DND-41 (cell line): ENCODE results near the gene COX5B.

Experiments
- ATAC-seq: fragments of 200-7000 bp; cut with Tn5 transposase; 3 replicates; pipeline ENCODE4 v1.9.1; 2021; ENCODE audit warnings: low read depth; ENCODE audit not compliant: insufficient read depth
- DNase-seq: peaks from one replicate; pipeline ENCODE4 v3.0.0-alpha.2; 2020
- H2AFZ ChIP-seq: 2 replicates; pipeline ENCODE4 v1.6.0; 2012; ENCODE audit warnings: low read depth, low read length
- H3K27ac ChIP-seq: 2 replicates; pipeline ENCODE4 v1.5.1; 2012; ENCODE audit warnings: low read length, inconsistent platforms
- H3K27me3 ChIP-seq: fragments of 200-600 bp; sonication (generic); 2 replicates; pipeline ENCODE4 v1.6.0; 2012; ENCODE audit warnings: low read length, mild to moderate bottlenecking, inconsistent platforms; ENCODE audit not compliant: insufficient read depth, poor library complexity
- H3K36me3 ChIP-seq: 2 replicates; pipeline ENCODE4 v1.5.1; 2012; ENCODE audit warnings: low read length, inconsistent platforms; ENCODE audit not compliant: insufficient read depth
- H3K4me1 ChIP-seq: 2 replicates; pipeline ENCODE4 v1.5.1; 2012; ENCODE audit warnings: mild to moderate bottlenecking, low read length; ENCODE audit not compliant: insufficient read depth
- H3K4me2 ChIP-seq: 2 replicates; pipeline ENCODE4 v1.6.0; 2012; ENCODE audit warnings: mild to moderate bottlenecking, moderate library complexity, low read length, inconsistent platforms; ENCODE audit not compliant: insufficient read depth
- H3K4me3 ChIP-seq, 2 experiments: fragments of 200-600 bp in 1 of 2; shearing (Covaris generic) in 1 of 2; 2 replicates each; pipeline ENCODE4 v1.5.1; 2012 to 2016; ENCODE audit warnings: inconsistent platforms in 2 of 2, low read length in 2 of 2, mild to moderate bottlenecking in 2 of 2, low read depth in 1 of 2, moderate library complexity in 1 of 2
- H3K79me2 ChIP-seq: 2 replicates; pipeline ENCODE4 v1.6.0; 2012; ENCODE audit warnings: low read length, inconsistent platforms; ENCODE audit not compliant: insufficient read depth
- H3K9ac ChIP-seq: 2 replicates; pipeline ENCODE4 v1.6.0; 2012; ENCODE audit warnings: low read depth, mild to moderate bottlenecking, inconsistent platforms, low read length, moderate library complexity
- H3K9me3 ChIP-seq: 2 replicates; pipeline ENCODE4 v1.5.1; 2012; ENCODE audit warnings: low read length, moderate library complexity, mild to moderate bottlenecking, inconsistent platforms; ENCODE audit not compliant: insufficient read depth, severe bottlenecking
- H4K20me1 ChIP-seq: 2 replicates; pipeline ENCODE4 v1.6.0; 2012; ENCODE audit warnings: low read length; ENCODE audit not compliant: insufficient read depth
- CTCF ChIP-seq: IDR thresholded peaks from 2 replicates; pipeline ENCODE4 v1.5.1; 2012; ENCODE audit warnings: borderline replicate concordance, low read length, moderate library complexity, mild to moderate bottlenecking; ENCODE audit not compliant: poor library complexity, severe bottlenecking; ENCODE audit errors: extremely low read depth
- EZH2 ChIP-seq: IDR thresholded peaks from 3 replicates; pipeline ENCODE4 v1.6.1; 2012; ENCODE audit warnings: borderline replicate concordance, low read depth, mild to moderate bottlenecking, moderate library complexity, low read length, inconsistent platforms; ENCODE audit not compliant: severe bottlenecking

Gene COX5B

GRCh38 chr2:97644023-97644717, 1.7 kb upstream of the COX5B start:
- TF ChIP-seq CTCF (no peak), EZH2 (no peak)
- Histone ChIP-seq H3K4me2 (peak overlapping the region; percentile 85; the same call in 1 of the 2 replicates), H3K9me3 (no peaks in the 10 kb centered on the region), H3K79me2 (peaks cover 23% of the 10 kb centered on the region), H3K4me3 (no peak overlapping the region), H2AFZ (peak overlapping the region; percentile 88; the same call in 1 of the 2 replicates), H3K27me3 (no peaks in the 10 kb centered on the region), H4K20me1 (peaks cover 4% of the 10 kb centered on the region; the same call in 1 of the 2 replicates), H3K36me3 (peaks cover 24% of the 10 kb centered on the region), H3K4me1 (peaks cover 27% of the 10 kb centered on the region), H3K9ac (no peak overlapping the region), H3K27ac (no peak overlapping the region)
- no peak for ATAC-seq
- DNase-seq: no peak

DNA sequence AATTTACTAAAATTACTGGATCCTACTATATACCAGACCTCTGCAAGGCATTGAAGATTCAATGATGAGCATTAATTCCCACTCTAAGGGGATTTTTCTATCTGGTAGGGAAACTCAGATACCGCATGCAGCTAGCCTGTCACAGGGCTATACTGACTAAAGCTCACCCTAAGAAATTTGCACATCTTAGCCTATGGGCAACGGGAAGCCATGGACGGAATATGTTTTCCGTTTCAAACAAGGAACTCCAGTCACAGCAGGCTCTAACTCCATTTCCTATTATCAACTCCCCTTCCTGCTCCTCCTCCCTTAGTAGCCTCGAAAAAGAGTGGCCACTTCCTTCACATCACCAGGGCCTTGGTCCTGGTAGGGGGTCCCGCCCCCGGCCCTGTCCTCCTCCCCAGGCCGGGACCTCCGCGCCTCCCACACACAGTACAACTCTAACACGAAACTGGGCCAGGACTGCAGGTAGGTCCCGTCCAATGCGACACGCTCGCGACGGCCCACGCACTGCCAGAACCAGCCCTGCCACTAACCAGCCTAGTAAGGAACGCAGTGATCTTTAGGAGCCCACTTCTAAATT, 659 bp upstream of the COX5B start:
- H3K9ac ChIP-seq: peak overlapping the region; percentile 89
- H4K20me1 ChIP-seq: peaks cover 4% of the 10 kb centered on the region; the same call in 1 of the 2 replicates
- peak overlapping the region; percentile 88 for H2AFZ ChIP-seq
- peak overlapping the region; percentile 85 for H3K4me2 ChIP-seq
- peak overlapping the region; percentile 77 for H3K27ac ChIP-seq
- H3K9me3 ChIP-seq: no peaks in the 10 kb centered on the region
- no peaks in the 10 kb centered on the region for H3K27me3 ChIP-seq
- DNase-seq: no peak
- peaks cover 23% of the 10 kb centered on the region for H3K79me2 ChIP-seq
- TF ChIP-seq EZH2 (no peak), CTCF (no peak)
- H3K4me1 ChIP-seq: peaks cover 27% of the 10 kb centered on the region
- peak overlapping the region; percentile 21 to 83; a peak in 3 of 4 replicates for H3K4me3 ChIP-seq
- peaks cover 32% of the 10 kb centered on the region for H3K36me3 ChIP-seq
- peak; percentile 44; the same call in 2 of the 3 replicates for ATAC-seq

- peaks cover 32% of the 10 kb centered on the region for H3K36me3 ChIP-seq
- H3K9ac ChIP-seq: peak overlapping the region; percentile 89
- ATAC-seq: no peak
Observed at GRCh38 chr2:97646977-97647376, 1.1 kb downstream of the COX5B start.

More at GRCh38 chr2:97646977-97647376, 1.1 kb downstream of the COX5B start:
- peaks cover 4% of the 10 kb centered on the region; the same call in 1 of the 2 replicates for H4K20me1 ChIP-seq
- H3K4me3 ChIP-seq: peak overlapping the region; percentile 71 to 83; a peak in 3 of 4 replicates
- H3K79me2 ChIP-seq: peaks cover 23% of the 10 kb centered on the region
- no peak overlapping the region for H3K27ac ChIP-seq
- peaks cover 27% of the 10 kb centered on the region for H3K4me1 ChIP-seq
- no peaks in the 10 kb centered on the region for H3K9me3 ChIP-seq
- DNase-seq: no peak
- peak overlapping the region; percentile 75 for H3K4me2 ChIP-seq
- no peaks in the 10 kb centered on the region for H3K27me3 ChIP-seq
- H2AFZ ChIP-seq: no peak overlapping the region
- TF ChIP-seq EZH2: no peak
- no peak for TF ChIP-seq CTCF
